Calu3 (cell line): ENCODE results near the gene LIMS2. TPM values are rescaled to one million over a fixed set of nuclear protein-coding genes. Genes with fewer than 3 reads are reported as not detected.

Experiments used
- BruUV-seq: library from RNA; stranded (reverse); fragments of 400-500 nt; replicated peaks from 2 replicates; lab custom pipeline; 2021; lab: Mats Ljungman, UMichigan
- CTCF ChIA-PET: fragments of 300-600 bp; sonication (Branson Sonifier 250); formaldehyde crosslinking; loops from one replicate; lab custom pipeline; 2022; ENCODE audit warnings: antibody characterized with exemption; lab: Charles Lee
- DNase-seq: peaks from one replicate; pipeline ENCODE4 v3.0.0; 2022
- H3K27ac Mint-ChIP-seq: one replicate; pipeline ENCODE4 v1.8.0; 2022; ENCODE audit warnings: mixed read lengths; ENCODE audit not compliant: unreplicated experiment
- H3K27me3 Mint-ChIP-seq: one replicate; pipeline ENCODE4 v1.8.0; 2022; ENCODE audit warnings: mixed read lengths; ENCODE audit not compliant: unreplicated experiment
- H3K36me3 Mint-ChIP-seq: one replicate; pipeline ENCODE4 v1.8.0; 2022; ENCODE audit warnings: mild to moderate bottlenecking, moderate library complexity, mixed read lengths; ENCODE audit not compliant: insufficient read depth, unreplicated experiment
- H3K4me1 Mint-ChIP-seq: one replicate; pipeline ENCODE4 v1.8.0; 2022; ENCODE audit warnings: mild to moderate bottlenecking, low read depth, mixed read lengths; ENCODE audit not compliant: unreplicated experiment
- H3K4me3 Mint-ChIP-seq: one replicate; pipeline ENCODE4 v1.8.0; 2022; ENCODE audit warnings: mild to moderate bottlenecking, low read depth, moderate library complexity, mixed read lengths; ENCODE audit not compliant: unreplicated experiment
- H3K9me3 Mint-ChIP-seq: one replicate; pipeline ENCODE4 v1.8.0; 2022; ENCODE audit warnings: low read depth, mixed read lengths; ENCODE audit not compliant: unreplicated experiment
- intact Hi-C: fragments of 100-400 bp; cut with micrococcal nuclease; formaldehyde crosslinking; loops from one replicate; pipeline ENCODE4 v1.10.0; 2022; ENCODE audit not compliant: unreplicated experiment
- total RNA-seq: library from RNA; stranded (reverse); gene quantifications from 2 replicates; pipeline ENCODE4 v1.2.3, GENCODE V29; 2022
- TF ChIP-seq, protein P1 (sequence below): fragments of 200-600 bp; IDR thresholded peaks from one replicate; pipeline ENCODE4 v1.8.0; 2022; ENCODE audit warnings: antibody characterized with exemption; ENCODE audit not compliant: unreplicated experiment

The LIMS2 gene
- total RNA-seq, 1 experiment from 2014 or later: 0.31 TPM

GRCh38 chr2:127649684-127650040 lies 25.7 kb downstream of the LIMS2 start:
- no peaks in the 10 kb centered on the region for H3K4me1 Mint-ChIP-seq
- CTCF ChIA-PET: interaction anchor here (1.1 to 2.3 kb wide), 3 partner anchors 58 to 453 kb away, joined by 3 to 17 read pairs (median 6); no protein-coding TSS in a partner anchor
- TF ChIP-seq, protein P1, sequence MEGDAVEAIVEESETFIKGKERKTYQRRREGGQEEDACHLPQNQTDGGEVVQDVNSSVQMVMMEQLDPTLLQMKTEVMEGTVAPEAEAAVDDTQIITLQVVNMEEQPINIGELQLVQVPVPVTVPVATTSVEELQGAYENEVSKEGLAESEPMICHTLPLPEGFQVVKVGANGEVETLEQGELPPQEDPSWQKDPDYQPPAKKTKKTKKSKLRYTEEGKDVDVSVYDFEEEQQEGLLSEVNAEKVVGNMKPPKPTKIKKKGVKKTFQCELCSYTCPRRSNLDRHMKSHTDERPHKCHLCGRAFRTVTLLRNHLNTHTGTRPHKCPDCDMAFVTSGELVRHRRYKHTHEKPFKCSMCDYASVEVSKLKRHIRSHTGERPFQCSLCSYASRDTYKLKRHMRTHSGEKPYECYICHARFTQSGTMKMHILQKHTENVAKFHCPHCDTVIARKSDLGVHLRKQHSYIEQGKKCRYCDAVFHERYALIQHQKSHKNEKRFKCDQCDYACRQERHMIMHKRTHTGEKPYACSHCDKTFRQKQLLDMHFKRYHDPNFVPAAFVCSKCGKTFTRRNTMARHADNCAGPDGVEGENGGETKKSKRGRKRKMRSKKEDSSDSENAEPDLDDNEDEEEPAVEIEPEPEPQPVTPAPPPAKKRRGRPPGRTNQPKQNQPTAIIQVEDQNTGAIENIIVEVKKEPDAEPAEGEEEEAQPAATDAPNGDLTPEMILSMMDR: peak; percentile 80
- DNase-seq: peak; percentile 92
- intact Hi-C loops: loop anchor here (1.0 to 5.0 kb wide), 2 partner anchors 58 to 452 kb away; no protein-coding TSS in a partner anchor
- BruUV-seq: no TSS peak
- no peak overlapping the region for H3K4me3 Mint-ChIP-seq
- H3K27me3 Mint-ChIP-seq: peaks cover 39% of the 10 kb centered on the region
- no peaks in the 10 kb centered on the region for H3K9me3 Mint-ChIP-seq
- H3K27ac Mint-ChIP-seq: no peak overlapping the region
- H3K36me3 Mint-ChIP-seq: no peaks in the 10 kb centered on the region

GRCh38 chr2:127649100-127649611 lies 26.2 kb downstream of the LIMS2 start:
- Mint-ChIP-seq H3K27me3 (peaks cover 34% of the 10 kb centered on the region), H3K36me3 (no peaks in the 10 kb centered on the region), H3K9me3 (no peaks in the 10 kb centered on the region), H3K4me1 (no peaks in the 10 kb centered on the region), H3K4me3 (no peak overlapping the region), H3K27ac (no peak overlapping the region)
- TF ChIP-seq, protein P1: no peak
- intact Hi-C loops: loop anchor here (1.0 to 5.0 kb wide), 2 partner anchors 58 to 452 kb away; no protein-coding TSS in a partner anchor
- CTCF ChIA-PET: interaction anchor here (1.1 to 2.3 kb wide), 2 partner anchors 58 to 170 kb away, joined by 3 to 17 read pairs; no protein-coding TSS in a partner anchor
- no TSS peak for BruUV-seq
- DNase-seq: no peak

DNA sequence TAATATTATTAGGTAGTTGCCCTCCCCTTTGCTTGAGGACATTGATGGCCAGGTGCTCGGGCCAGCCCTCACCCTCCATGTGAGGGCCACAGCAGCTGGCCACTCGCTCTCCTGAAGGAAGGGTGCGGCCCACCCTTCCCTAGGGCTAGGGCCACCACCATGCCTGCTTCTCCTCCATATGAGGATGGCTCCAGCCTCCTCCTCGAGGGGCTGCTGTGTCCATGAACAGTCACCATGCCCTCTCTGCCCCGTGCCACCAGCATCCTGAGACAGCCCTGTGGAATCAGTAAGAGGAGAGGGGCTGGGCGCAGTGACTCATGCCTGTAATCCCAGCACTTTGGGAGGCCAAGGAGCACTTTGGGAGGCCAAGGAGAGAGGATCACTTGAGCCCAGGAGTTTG lies 27.0 kb downstream of the LIMS2 start:
- no peaks in the 10 kb centered on the region for H3K4me1 Mint-ChIP-seq
- CTCF ChIA-PET: no interaction called here
- TF ChIP-seq, protein P1: no peak
- no peak for DNase-seq
- no TSS peak for BruUV-seq
- no peaks in the 10 kb centered on the region for H3K36me3 Mint-ChIP-seq
- H3K4me3 Mint-ChIP-seq: no peak overlapping the region
- intact Hi-C loops: loop anchor here (5.0 kb wide), 1 partner anchor 451 kb away; no protein-coding TSS in a partner anchor
- H3K9me3 Mint-ChIP-seq: no peaks in the 10 kb centered on the region
- peaks cover 26% of the 10 kb centered on the region for H3K27me3 Mint-ChIP-seq
- no peak overlapping the region for H3K27ac Mint-ChIP-seq

DNA sequence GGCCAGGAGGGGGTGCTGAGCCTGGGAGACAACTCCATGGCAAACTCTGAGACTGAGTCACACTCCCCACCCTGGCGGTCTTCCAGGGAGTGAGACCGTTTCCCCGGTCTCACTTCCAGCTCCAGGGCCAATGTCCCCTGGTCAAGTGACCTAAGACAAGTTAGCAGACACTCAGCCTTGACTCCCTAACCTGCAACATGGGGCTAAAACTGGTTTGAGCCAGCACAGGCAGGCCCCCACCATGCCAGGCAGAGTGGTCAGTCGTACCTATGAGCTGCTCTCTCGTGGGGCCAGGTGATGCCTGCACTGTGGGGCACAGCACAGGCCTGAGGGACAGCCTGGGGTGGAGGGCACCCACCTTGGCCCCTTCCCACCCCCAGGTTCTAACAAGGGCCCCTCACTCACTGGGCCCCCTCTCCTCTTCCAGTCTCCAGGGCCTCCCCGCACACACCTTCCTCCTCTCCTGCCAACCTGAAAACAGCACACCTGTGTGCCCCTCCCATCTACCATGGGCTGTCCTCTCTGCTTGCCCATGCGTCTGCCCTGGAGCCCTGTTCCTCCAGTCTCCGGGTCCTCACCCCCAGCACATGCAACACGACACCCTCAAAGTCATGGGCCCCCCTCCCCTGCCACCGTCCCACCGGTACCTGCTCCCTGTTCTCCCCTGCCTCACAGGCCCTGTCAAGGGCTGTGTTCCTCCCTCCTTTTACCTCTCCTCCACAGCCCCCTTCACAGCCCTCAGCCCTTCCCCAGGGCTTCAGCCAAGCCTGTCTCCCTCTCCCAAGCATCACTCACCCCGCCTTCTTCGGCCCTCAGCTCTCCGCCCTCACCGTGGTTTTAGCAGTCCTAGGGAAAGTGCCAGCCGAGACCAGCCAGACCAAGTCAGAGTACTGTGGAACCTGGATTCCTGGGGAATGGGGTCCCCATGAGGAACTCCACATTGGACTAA lies 27.8 kb downstream of the LIMS2 start:
- H3K36me3 Mint-ChIP-seq: no peaks in the 10 kb centered on the region
- CTCF ChIA-PET: no interaction called here
- no peak overlapping the region for H3K4me3 Mint-ChIP-seq
- peaks cover 18% of the 10 kb centered on the region for H3K27me3 Mint-ChIP-seq
- H3K4me1 Mint-ChIP-seq: no peaks in the 10 kb centered on the region
- H3K9me3 Mint-ChIP-seq: no peaks in the 10 kb centered on the region
- intact Hi-C loops: loop anchor here (5.0 kb wide), 1 partner anchor 450 kb away; no protein-coding TSS in a partner anchor
- BruUV-seq: no TSS peak
- no peak overlapping the region for H3K27ac Mint-ChIP-seq
- no peak for DNase-seq
- TF ChIP-seq, protein P1: no peak
